SU-DHL-6 (cell line): Measurements from ENCODE around the gene ARL15.

Experiments used
- H2AFZ ChIP-seq: fragments of 200-600 bp; sonication (generic); 2 replicates; pipeline ENCODE4 v1.6.1; 2014; ENCODE audit warnings: low read depth, mild to moderate bottlenecking, moderate library complexity, mixed read lengths, antibody characterized with exemption, low read length; ENCODE audit not compliant: severe bottlenecking
- H3F3A ChIP-seq: fragments of 200-600 bp; shearing (Covaris generic); 2 replicates; pipeline ENCODE4 v1.6.0; 2016; ENCODE audit warnings: antibody characterized with exemption, mild to moderate bottlenecking; ENCODE audit not compliant: insufficient read depth
- H3K27ac ChIP-seq: fragments of 200-600 bp; sonication (generic); 2 replicates; pipeline ENCODE4 v1.5.1; 2016; ENCODE audit warnings: low read depth, mild to moderate bottlenecking, low read length, moderate library complexity, mixed read lengths
- H3K27me3 ChIP-seq: fragments of 200-600 bp; sonication (generic), shearing (Covaris generic); 2 replicates; pipeline ENCODE4 v1.6.0; 2014; ENCODE audit warnings: mild to moderate bottlenecking, low read length
- H3K36me3 ChIP-seq: fragments of 200-600 bp; sonication (generic); 2 replicates; pipeline ENCODE4 v1.6.1; 2014; ENCODE audit warnings: mild to moderate bottlenecking, low read length, mixed read lengths
- H3K4me2 ChIP-seq: fragments of 300-600, 200-600 bp; shearing (Covaris generic), sonication (generic); 2 replicates; pipeline ENCODE4 v1.6.0; 2014; ENCODE audit warnings: low read length, low read depth, mild to moderate bottlenecking; ENCODE audit not compliant: poor library complexity, severe bottlenecking
- H3K4me3 ChIP-seq: fragments of 200-600 bp; sonication (generic); 2 replicates; pipeline ENCODE4 v1.5.1; 2014; ENCODE audit warnings: antibody characterized with exemption, low read length, mild to moderate bottlenecking, mixed read lengths; ENCODE audit not compliant: insufficient read depth, poor library complexity, severe bottlenecking
- H3K79me2 ChIP-seq: fragments of 200-600 bp; sonication (generic); 2 replicates; pipeline ENCODE4 v1.6.1; 2014; ENCODE audit warnings: mild to moderate bottlenecking, low read length, moderate library complexity; ENCODE audit not compliant: insufficient read depth
- H3K9ac ChIP-seq: fragments of 200-600 bp; sonication (generic); 2 replicates; pipeline ENCODE4 v1.7.0; 2014; ENCODE audit warnings: mild to moderate bottlenecking, low read length
- H3K9me2 ChIP-seq: fragments of 200-600 bp; sonication (generic); replicated peaks from 2 replicates; pipeline ENCODE4 v1.6.1; 2014; ENCODE audit warnings: low read length; ENCODE audit not compliant: insufficient read depth
- H3K9me3 ChIP-seq: fragments of 200-600 bp; sonication (generic); 2 replicates; pipeline ENCODE4 v1.6.1; 2014; ENCODE audit warnings: low read length, mixed read lengths; ENCODE audit not compliant: insufficient read depth
- H4K20me1 ChIP-seq: fragments of 200-600 bp; sonication (generic); 2 replicates; pipeline ENCODE4 v1.6.1; 2014; ENCODE audit warnings: low read depth, mild to moderate bottlenecking, antibody characterized with exemption, low read length, moderate library complexity, mixed read lengths
- EZH2phosphoT487 ChIP-seq: fragments of 200-600 bp; sonication (generic), shearing (Covaris generic); conservative IDR thresholded peaks from 2 replicates; pipeline ENCODE4 v1.6.1; 2018; ENCODE audit warnings: mild to moderate bottlenecking, antibody characterized with exemption, low read length, moderate library complexity, mixed read lengths
- TF ChIP-seq, protein P1 (sequence below): fragments of 200-600 bp; sonication (generic); IDR thresholded peaks from one replicate; pipeline ENCODE4 v1.5.1; 2017; ENCODE audit warnings: antibody characterized with exemption, mild to moderate bottlenecking, low read length, moderate library complexity; ENCODE audit not compliant: insufficient read depth, poor library complexity, severe bottlenecking

ARL15 gene

DNA sequence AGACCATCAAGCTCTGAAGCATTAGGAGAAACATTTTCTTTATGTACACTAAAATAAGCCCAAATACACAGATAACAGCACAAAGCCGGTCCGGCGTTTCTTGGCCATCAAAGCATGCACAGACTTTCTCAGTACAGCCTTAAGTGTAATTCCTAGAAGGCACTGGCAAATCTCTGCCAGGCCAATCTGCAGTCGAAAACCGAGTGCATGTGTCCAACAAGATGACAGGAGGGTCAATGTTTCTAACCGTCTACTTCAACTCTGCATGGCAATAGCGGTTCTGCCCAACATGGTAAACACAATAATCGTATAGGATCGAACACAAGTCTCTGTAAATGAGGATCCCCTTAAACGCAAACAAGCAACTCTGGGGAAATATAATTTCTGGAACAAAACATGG, 1.1 kb downstream of the ARL15 start:
- H3K36me3 ChIP-seq: no peaks in the 10 kb centered on the region
- no peaks in the 10 kb centered on the region for H3K27me3 ChIP-seq
- TF ChIP-seq, protein P1, sequence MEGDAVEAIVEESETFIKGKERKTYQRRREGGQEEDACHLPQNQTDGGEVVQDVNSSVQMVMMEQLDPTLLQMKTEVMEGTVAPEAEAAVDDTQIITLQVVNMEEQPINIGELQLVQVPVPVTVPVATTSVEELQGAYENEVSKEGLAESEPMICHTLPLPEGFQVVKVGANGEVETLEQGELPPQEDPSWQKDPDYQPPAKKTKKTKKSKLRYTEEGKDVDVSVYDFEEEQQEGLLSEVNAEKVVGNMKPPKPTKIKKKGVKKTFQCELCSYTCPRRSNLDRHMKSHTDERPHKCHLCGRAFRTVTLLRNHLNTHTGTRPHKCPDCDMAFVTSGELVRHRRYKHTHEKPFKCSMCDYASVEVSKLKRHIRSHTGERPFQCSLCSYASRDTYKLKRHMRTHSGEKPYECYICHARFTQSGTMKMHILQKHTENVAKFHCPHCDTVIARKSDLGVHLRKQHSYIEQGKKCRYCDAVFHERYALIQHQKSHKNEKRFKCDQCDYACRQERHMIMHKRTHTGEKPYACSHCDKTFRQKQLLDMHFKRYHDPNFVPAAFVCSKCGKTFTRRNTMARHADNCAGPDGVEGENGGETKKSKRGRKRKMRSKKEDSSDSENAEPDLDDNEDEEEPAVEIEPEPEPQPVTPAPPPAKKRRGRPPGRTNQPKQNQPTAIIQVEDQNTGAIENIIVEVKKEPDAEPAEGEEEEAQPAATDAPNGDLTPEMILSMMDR: no peak
- no peak for TF ChIP-seq EZH2phosphoT487
- no peaks in the 10 kb centered on the region for H3K9me2 ChIP-seq
- H2AFZ ChIP-seq: no peak overlapping the region
- no peaks in the 10 kb centered on the region for H3K9me3 ChIP-seq
- peak overlapping the region; percentile 88 for H3K4me3 ChIP-seq
- peak overlapping the region; percentile 75 for H3K4me2 ChIP-seq
- no peaks in the 10 kb centered on the region for H3F3A ChIP-seq
- H3K79me2 ChIP-seq: no peaks in the 10 kb centered on the region
- no peak overlapping the region for H3K27ac ChIP-seq
- H3K9ac ChIP-seq: peak overlapping the region; percentile 88
- H4K20me1 ChIP-seq: peaks cover 9% of the 10 kb centered on the region; the same call in 1 of the 2 replicates

DNA sequence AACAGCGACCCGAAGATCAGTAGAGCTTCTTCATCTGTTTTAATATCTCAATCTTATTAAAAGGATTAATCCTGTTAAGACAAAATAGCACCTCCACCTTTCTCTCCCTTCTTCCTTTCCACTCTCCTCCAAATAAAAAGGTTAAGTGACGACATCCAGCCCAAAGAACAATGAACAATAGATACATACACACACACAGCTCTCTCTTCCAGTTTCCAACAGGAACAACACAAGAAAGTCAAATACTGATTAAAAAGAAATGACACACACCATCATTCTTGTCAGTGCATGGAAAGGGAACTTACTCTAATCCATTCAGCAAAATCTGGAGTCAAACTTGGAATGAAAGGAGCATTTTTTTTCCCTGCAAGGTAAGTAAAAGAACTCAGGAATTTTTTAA, 2.8 kb downstream of the ARL15 start:
- Histone ChIP-seq H3K9ac (no peak overlapping the region), H3K27ac (no peak overlapping the region), H3K79me2 (no peaks in the 10 kb centered on the region), H3K36me3 (no peaks in the 10 kb centered on the region), H3F3A (no peaks in the 10 kb centered on the region), H3K9me2 (no peaks in the 10 kb centered on the region), H3K9me3 (no peaks in the 10 kb centered on the region), H4K20me1 (peaks cover 9% of the 10 kb centered on the region; the same call in 1 of the 2 replicates), H3K4me2 (no peak overlapping the region), H3K27me3 (no peaks in the 10 kb centered on the region), H3K4me3 (no peak overlapping the region), H2AFZ (no peak overlapping the region)
- TF ChIP-seq EZH2phosphoT487: no peak
- TF ChIP-seq, protein P1: no peak

DNA sequence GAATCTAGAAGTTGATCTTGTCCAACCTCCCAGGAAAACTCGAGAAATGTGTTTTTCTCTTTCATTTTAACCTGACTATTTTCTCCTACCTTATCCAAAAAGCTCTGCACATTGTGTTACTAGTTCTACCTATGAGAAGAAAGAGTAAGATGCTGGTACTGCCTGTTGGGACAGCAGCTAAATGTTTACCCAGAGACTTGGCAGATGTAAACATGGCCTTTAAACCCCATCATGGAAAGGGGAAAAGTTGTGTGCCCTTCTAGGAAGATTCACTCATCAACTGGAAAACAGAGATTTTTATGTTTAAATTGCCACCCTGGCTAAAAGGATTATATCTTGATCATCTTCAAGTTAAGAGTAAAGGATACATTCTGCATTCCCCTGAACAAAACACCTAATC, 3.5 kb downstream of the ARL15 start:
- TF ChIP-seq, protein P1: no peak
- no peak for TF ChIP-seq EZH2phosphoT487
- H3K4me2 ChIP-seq: no peak overlapping the region
- no peak overlapping the region for H3K9ac ChIP-seq
- no peaks in the 10 kb centered on the region for H3K9me3 ChIP-seq
- H4K20me1 ChIP-seq: peaks cover 9% of the 10 kb centered on the region; the same call in 1 of the 2 replicates
- H3K27me3 ChIP-seq: no peaks in the 10 kb centered on the region
- no peak overlapping the region for H2AFZ ChIP-seq
- no peak overlapping the region for H3K27ac ChIP-seq
- H3K36me3 ChIP-seq: no peaks in the 10 kb centered on the region
- H3F3A ChIP-seq: no peaks in the 10 kb centered on the region
- no peaks in the 10 kb centered on the region for H3K79me2 ChIP-seq
- H3K9me2 ChIP-seq: no peaks in the 10 kb centered on the region
- H3K4me3 ChIP-seq: no peak overlapping the region

DNA sequence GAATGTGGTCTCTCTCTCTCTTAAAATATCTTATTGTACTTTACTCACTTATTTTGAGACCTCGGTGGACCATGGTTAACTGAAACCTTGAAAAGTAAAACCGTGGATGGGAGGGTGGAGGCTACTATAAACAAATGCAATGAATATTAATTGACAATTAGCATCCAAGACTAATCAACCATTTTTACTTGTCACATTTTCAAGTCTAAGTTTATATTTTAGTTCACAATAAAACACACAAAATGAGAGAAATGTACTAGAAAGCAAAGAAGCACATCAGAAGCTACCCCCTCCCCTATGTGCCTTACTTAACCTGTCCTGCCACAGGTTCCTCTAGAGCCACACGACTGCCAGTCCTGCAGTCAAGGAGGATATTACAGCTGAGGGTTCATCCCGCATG, 4.6 kb downstream of the ARL15 start:
- no peak for TF ChIP-seq EZH2phosphoT487
- TF ChIP-seq, protein P1: no peak
- H3K79me2 ChIP-seq: no peaks in the 10 kb centered on the region
- H3K9me3 ChIP-seq: no peaks in the 10 kb centered on the region
- H3K36me3 ChIP-seq: no peaks in the 10 kb centered on the region
- peaks cover 12% of the 10 kb centered on the region; the same call in 1 of the 2 replicates for H4K20me1 ChIP-seq
- H3K9ac ChIP-seq: no peak overlapping the region
- H3K27ac ChIP-seq: no peak overlapping the region
- H3K4me2 ChIP-seq: no peak overlapping the region
- no peak overlapping the region for H3K4me3 ChIP-seq
- H3F3A ChIP-seq: no peaks in the 10 kb centered on the region
- H3K27me3 ChIP-seq: no peaks in the 10 kb centered on the region
- H3K9me2 ChIP-seq: no peaks in the 10 kb centered on the region
- no peak overlapping the region for H2AFZ ChIP-seq
